Stomach (tissue), 4 donors: ENCODE data around the gene LGI1.

Experiments
- CTCF ChIP-seq, 7 experiments: fragments of 450-650 bp in 4 of 7; fragments of 200-600 bp in 3 of 7; sonication (generic) in 3 of 7; IDR thresholded peaks; one replicate each; pipeline ENCODE4 v1.5.1; 2016 to 2019; ENCODE audit warnings: antibody characterized with exemption in 7 of 7, control low read depth in 2 of 7, mild to moderate bottlenecking in 1 of 7
- POLR2A ChIP-seq, 4 donors: fragments of 450-650 bp; IDR thresholded peaks; one replicate each; pipeline ENCODE4 v1.6.1; 2016; ENCODE audit warnings: antibody characterized with exemption in 4 of 4, control low read depth in 2 of 4, mild to moderate bottlenecking in 1 of 4, moderate library complexity in 1 of 4

GRCh38 chr10:93767724-93768399, 10.1 kb downstream of the LGI1 start:
- TF ChIP-seq CTCF (IDR thresholded peaks at IDR 0.05) (no peak), POLR2A (IDR thresholded peaks at IDR 0.05) (no peak)
